Spleen (tissue), 11 donors: ENCODE data around the gene KCNAB1. TPM values are rescaled to one million over a fixed set of nuclear protein-coding genes. Genes with fewer than 3 reads are reported as not detected.

Source experiments
- DNase-seq: peaks from one replicate; pipeline ENCODE4 v3.0.0-alpha.2; 2020
- H3K27ac ChIP-seq, 8 donors: fragments of 200-600 bp; sonication (generic) in 7 of 8; 1 replicate in 4 of 8; 2 replicates in 4 of 8; pipeline versions ENCODE4 v1.5.0 to v1.8.0; 2016 to 2021; ENCODE audit warnings: inconsistent platforms in 4 of 8, mild to moderate bottlenecking in 4 of 8, moderate library complexity in 1 of 8
- H3K27me3 ChIP-seq, 7 donors: fragments of 200-600 bp; sonication (generic) in 6 of 7; replicated peaks in 1 of 7; 1 replicate in 4 of 7; 2 replicates in 3 of 7; pipeline versions ENCODE4 v1.5.0 to v1.8.0; 2016 to 2021; ENCODE audit warnings: inconsistent platforms in 3 of 7, mild to moderate bottlenecking in 1 of 7
- H3K36me3 ChIP-seq, 6 donors: fragments of 200-600 bp; sonication (generic) in 5 of 6; 1 replicate in 4 of 6; 2 replicates in 2 of 6; pipeline versions ENCODE4 v1.5.0 to v1.8.0; 2016 to 2021; ENCODE audit warnings: inconsistent platforms in 2 of 6
- H3K4me1 ChIP-seq, 6 donors: fragments of 200-600 bp; sonication (generic) in 5 of 6; 1 replicate in 3 of 6; 2 replicates in 3 of 6; pipeline versions ENCODE4 v1.5.0 to v1.8.0; 2016 to 2021; ENCODE audit warnings: inconsistent platforms in 3 of 6
- H3K4me3 ChIP-seq, 8 donors: fragments of 200-600 bp; sonication (generic) in 7 of 8; 1 replicate in 4 of 8; 2 replicates in 4 of 8; pipeline versions ENCODE4 v1.5.0 to v1.8.0; 2016 to 2021; ENCODE audit warnings: inconsistent platforms in 4 of 8, mild to moderate bottlenecking in 4 of 8, moderate library complexity in 2 of 8
- H3K9me3 ChIP-seq, 8 donors: fragments of 200-600 bp; sonication (generic) in 7 of 8; 1 replicate in 4 of 8; 2 replicates in 4 of 8; pipeline versions ENCODE4 v1.5.0 to v1.8.0; 2016 to 2021; ENCODE audit warnings: inconsistent platforms in 4 of 8
- CTCF ChIP-seq, 11 experiments: fragments of 200-600 bp in 7 of 11; fragments of 450-650 bp in 4 of 11; sonication (generic) in 4 of 11; IDR thresholded peaks in 8 of 11; conservative IDR thresholded peaks in 3 of 11; 1 replicate in 7 of 11; 2 replicates in 4 of 11; pipeline versions ENCODE4 v1.4.0 to v1.8.0; 2016 to 2021; ENCODE audit warnings: antibody characterized with exemption in 11 of 11, inconsistent platforms in 4 of 11, mild to moderate bottlenecking in 1 of 11
- POLR2A ChIP-seq, 3 donors: fragments of 450-650 bp; IDR thresholded peaks; one replicate each; pipeline ENCODE4 v1.5.1; 2017; ENCODE audit warnings: antibody characterized with exemption in 3 of 3, mild to moderate bottlenecking in 1 of 3
- POLR2AphosphoS5 ChIP-seq, 3 donors: sonication (generic); formaldehyde crosslinking; IDR thresholded peaks; one replicate each; pipeline ENCODE4 v1.5.1; 2017; ENCODE audit warnings: antibody characterized with exemption in 3 of 3
- WGBS, 5 donors: extraction: QIAGEN DNeasy Blood & Tissue Kit in 3 of 5; methylation state at CpG; one replicate each; pipeline versions ENCODE4 v1.1.5 to v1.1.7; 2013 to 2018; 5-methylcytosine and 5-hydroxymethylcytosine counted together
- intact Hi-C: fragments of 100-400 bp; cut with DNase I; formaldehyde crosslinking; loops from one replicate; pipeline ENCODE4 v1.15.0; 2023; ENCODE audit warnings: low total_unique reads
- polyA plus RNA-seq, 3 donors: library from polyadenylated mRNA; stranded (reverse); fragments of 200-250 nt; gene quantifications; one replicate each; pipeline ENCODE4 v1.2.1, GENCODE V29; 2013
- total RNA-seq, 7 donors: library from RNA; depleted of rRNA in 3 of 7; stranded (reverse); fragments of >200 nt in 3 of 7; fragmentation: NEBNext Ultra II Directional in 4 of 7; extraction: Animal tissue kit (Norgen Biotek cat#: 25700) in 4 of 7; gene quantifications; one replicate each; pipeline versions ENCODE4 v1.1.0 to v1.2.1, GENCODE V29; 2016 to 2021
- donor health status: healthy with polysubstance abuse.
- donor health status: DM: no; HTN: no; CAD: no; lungs with moderate emphysema.
- donor health status: DM: no; HTN: no; CAD: no.
- donor health status: Bipolar disorder and iron deficiency.
- donor health status: healthy.
- donor health status: DM: no; HTN: no; CAD: no.
- donor health status: DM: yes; HTN: yes; CAD: no.

KCNAB1 gene
- total and polyA plus RNA-seq, 10 donors, result 0.59 to 10.5 (median 6.3) TPM

DNA sequence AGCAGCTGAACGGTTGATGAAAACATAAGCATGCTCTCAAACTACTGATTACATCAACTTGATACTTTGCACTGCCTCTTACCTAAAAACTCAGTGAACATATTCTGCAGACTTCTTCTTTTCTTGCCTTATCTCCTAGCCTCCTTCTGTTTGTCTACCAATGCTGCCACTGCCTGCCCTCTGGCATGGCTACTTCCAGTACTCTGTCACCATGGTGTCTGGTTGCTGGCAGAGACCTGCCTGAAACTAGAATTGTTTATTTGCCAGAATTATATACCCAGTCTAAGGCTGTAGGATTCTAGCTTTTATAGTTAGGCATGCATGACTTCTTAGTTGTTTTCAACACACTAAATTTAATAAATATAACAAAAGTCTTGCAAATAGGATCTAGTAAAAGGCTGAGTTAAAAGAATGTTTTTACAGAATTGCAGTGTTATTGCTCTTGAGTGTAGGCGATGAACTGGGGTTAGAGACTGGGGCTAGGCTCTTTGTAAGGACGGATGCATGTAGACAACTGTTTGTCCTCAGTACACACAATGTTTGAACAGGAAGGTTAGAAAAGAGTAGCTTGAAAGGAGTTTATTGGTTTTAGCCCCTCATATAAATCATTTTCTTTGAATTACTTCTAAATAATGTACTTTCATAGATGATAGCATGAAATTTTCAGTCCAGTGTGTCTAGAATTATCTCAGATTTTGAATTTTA is 116.3 kb downstream of the KCNAB1 start:
- WGBS, 5 donors, result 85 to 92% (median 88%) methylated on average over 3 of the region's 3 CpGs
- TF ChIP-seq POLR2AphosphoS5 (IDR thresholded peaks at IDR 0.05) (no peak), POLR2A (IDR thresholded peaks at IDR 0.05) (no peak), CTCF (IDR thresholded peaks at IDR 0.05 in 8 of 11, conservative IDR thresholded peaks at IDR 0.05 in 3 of 11) (no peak)
- H3K27me3 ChIP-seq, result no peaks in the 10 kb centered on the region
- H3K9me3 ChIP-seq, result no peaks in the 10 kb centered on the region
- H3K4me3 ChIP-seq, result no peak overlapping the region
- H3K4me1 ChIP-seq, result no peaks in the 10 kb centered on the region
- intact Hi-C loops, result no loop called here
- DNase-seq, result no peak
- H3K36me3 ChIP-seq, result no peaks in the 10 kb centered on the region
- no peak overlapping the region for H3K27ac ChIP-seq

DNA sequence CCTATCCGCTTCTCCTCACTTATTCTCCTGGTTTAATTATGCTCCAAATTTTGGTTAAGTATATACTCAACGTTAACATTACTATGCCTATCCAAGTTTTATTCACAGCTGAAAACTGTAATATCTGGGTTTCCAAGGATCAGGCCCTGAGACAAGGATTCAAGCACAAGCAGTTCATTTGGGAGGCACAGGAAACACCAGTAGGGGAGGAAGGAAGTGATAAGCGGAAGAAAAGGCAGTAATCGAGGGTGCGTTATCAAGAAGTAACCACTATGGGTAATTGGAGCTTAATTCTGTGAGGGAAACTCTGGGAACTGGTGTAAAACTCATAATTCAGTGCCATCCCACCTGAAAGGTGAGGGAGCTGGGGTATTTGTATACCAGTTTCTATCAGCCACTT is 120.3 kb downstream of the KCNAB1 start:
- H3K36me3 ChIP-seq, result no peaks in the 10 kb centered on the region
- no peak overlapping the region for H3K27ac ChIP-seq
- no peak for TF ChIP-seq CTCF (IDR thresholded peaks at IDR 0.05 in 8 of 11, conservative IDR thresholded peaks at IDR 0.05 in 3 of 11)
- no peak for DNase-seq
- WGBS, 5 donors, result 42 to 50% (median 49%) methylated on average over 5 of the region's 5 CpGs
- intact Hi-C loops, result no loop called here
- H3K9me3 ChIP-seq, result no peaks in the 10 kb centered on the region
- peaks cover 0 to 7% (median 0%) of the 10 kb centered on the region in 7 donors for H3K27me3 ChIP-seq
- H3K4me1 ChIP-seq, result no peaks in the 10 kb centered on the region
- no peak overlapping the region for H3K4me3 ChIP-seq

DNA sequence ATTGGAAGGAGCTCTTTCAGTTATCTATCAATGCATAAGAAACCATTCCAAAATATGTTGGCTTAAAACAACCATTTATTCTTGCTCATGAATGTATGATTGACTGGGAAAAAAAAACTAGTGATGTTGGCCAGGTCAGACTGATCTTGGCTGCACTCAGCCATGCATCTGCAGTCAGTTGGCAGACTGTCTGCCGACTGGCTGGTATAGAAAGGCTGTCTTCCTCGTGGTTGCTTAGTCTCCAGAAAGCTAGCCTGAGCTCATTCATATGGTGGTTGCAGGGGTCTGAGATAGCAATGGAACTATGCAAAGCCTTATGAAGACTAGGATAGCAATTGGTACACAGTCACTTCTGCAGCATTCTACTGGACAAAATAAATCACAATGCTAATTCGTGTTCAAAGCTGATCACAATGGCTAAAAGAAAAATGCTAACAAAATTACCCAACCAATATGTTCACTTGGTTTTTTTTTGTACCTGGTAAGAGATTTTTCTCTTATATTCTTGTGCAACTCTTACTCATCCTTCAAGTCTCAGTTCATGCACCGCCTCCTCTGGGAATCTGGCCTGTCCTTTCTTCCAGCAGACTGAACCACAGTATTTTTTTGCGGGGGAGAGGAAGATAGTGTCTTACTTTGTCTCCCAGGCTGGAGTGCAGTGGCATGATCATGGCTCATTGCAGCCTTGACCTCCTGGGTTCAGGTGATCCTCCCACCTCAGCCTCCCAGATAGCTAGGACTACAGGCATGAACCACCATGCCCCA is 126.8 kb downstream of the KCNAB1 start:
- Histone ChIP-seq H3K9me3 (no peaks in the 10 kb centered on the region), H3K27ac (no peak overlapping the region), H3K36me3 (no peaks in the 10 kb centered on the region), H3K27me3 (peaks cover 0 to 10% (median 0%) of the 10 kb centered on the region in 7 donors), H3K4me3 (no peak overlapping the region), H3K4me1 (no peaks in the 10 kb centered on the region)
- intact Hi-C loops, result no loop called here
- DNase-seq, result no peak
- TF ChIP-seq POLR2A (IDR thresholded peaks at IDR 0.05), result no peak
- no peak for TF ChIP-seq POLR2AphosphoS5 (IDR thresholded peaks at IDR 0.05)
- no peak for TF ChIP-seq CTCF (IDR thresholded peaks at IDR 0.05 in 8 of 11, conservative IDR thresholded peaks at IDR 0.05 in 3 of 11)
- WGBS, 5 donors, result 79 to 88% (median 81%) methylated on average over 5 of the region's 5 CpGs

GRCh38 chr3:156250550-156250949 is 130.2 kb downstream of the KCNAB1 start:
- no peaks in the 10 kb centered on the region for H3K36me3 ChIP-seq
- no peak overlapping the region for H3K27ac ChIP-seq
- H3K4me3 ChIP-seq, result no peak overlapping the region
- no peaks in the 10 kb centered on the region for H3K9me3 ChIP-seq
- intact Hi-C loops, result no loop called here
- no peaks in the 10 kb centered on the region for H3K4me1 ChIP-seq
- WGBS, 5 donors, result 93 to 98% (median 95%) methylated on average over 1 of the region's 1 CpG
- peaks cover 0 to 4% (median 0%) of the 10 kb centered on the region in 7 donors for H3K27me3 ChIP-seq
- no peak for TF ChIP-seq POLR2AphosphoS5 (IDR thresholded peaks at IDR 0.05)
- TF ChIP-seq POLR2A (IDR thresholded peaks at IDR 0.05), result no peak
- TF ChIP-seq CTCF (IDR thresholded peaks at IDR 0.05 in 8 of 11, conservative IDR thresholded peaks at IDR 0.05 in 3 of 11), result no peak
- no peak for DNase-seq
